Stimulated activated CD8-positive, alpha-beta memory T cell treated with anti-CD3 and anti-CD28 coated beads, Interleukin-4, amount 100 ng/mL, for 1 hour (primary cell): Measurements from ENCODE around the gene PLA2G7.
"Not testable (repeated sequence)": the region's sequence is repeated elsewhere in the genome, so short reads cannot be mapped to it uniquely, and the experiment has no call there.

Source experiments
- DNase-seq, 2 donors: peaks; one replicate each; pipeline ENCODE4 v3.0.0-alpha.2; 2020; ENCODE audit warnings: low read depth in 2 of 2, low spot score in 1 of 2

PLA2G7 gene

GRCh38 chr6:46748940-46749503, 13.8 kb upstream of the PLA2G7 start:
- no peak for DNase-seq

DNA sequence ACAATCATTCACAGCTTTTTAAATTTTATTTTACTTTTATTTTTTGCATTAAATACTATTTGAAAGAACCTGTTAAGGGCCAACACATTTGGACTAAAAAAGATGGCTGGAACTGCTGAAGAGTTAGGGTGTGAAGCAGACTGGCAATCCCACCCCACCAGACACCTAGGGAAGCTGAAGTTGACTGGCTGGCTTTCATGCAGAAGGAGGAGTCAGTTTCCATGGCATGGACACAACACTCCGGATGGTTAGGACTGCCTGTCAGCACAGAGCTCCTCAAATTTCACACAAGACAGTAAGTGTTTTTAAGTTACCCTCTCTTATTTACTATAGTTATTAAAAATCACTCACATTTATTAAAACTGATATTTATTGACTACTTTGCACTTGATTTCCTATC, 11.5 kb upstream of the PLA2G7 start, which contains the start of gene ANKRD66:
Gene ANKRD66, plus strand, starts transcription at position 238 of the 400 bp plus-strand sequence. CDS start 5,016 bp downstream, outside the sequence.
- DNase-seq, result no peak

- no peak for DNase-seq
Observed at GRCh38 chr6:46745973-46746372, 10.8 kb upstream of the PLA2G7 start.

DNA sequence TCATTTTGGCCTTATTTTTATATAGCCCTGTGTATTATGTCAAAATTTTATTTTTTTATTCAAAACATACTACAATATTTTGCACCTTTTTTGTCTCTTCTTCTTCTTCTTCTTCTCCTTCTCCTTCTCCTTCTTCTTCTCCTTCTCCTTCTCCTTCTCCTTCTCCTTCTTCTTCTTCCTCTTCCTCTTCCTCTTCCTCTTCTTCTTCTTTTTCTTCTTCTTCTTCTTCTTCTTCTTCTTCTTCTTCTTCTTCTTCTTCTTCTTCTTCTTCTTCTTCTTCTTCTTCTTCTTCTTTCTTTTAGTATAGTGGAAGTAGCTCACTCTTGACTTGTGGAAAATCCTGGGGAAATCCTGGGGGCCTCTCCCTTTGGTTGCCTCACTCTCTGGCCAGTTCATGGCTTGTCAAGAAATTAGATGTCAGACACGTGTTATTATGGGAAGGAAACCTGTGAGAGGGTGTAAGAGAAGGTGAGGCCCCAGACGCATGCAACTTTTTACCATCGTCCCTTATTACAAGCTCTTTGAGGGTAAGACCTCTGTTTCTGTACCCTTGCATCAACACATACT, 9.1 kb upstream of the PLA2G7 start:
- not testable (repeated sequence) for DNase-seq

DNA sequence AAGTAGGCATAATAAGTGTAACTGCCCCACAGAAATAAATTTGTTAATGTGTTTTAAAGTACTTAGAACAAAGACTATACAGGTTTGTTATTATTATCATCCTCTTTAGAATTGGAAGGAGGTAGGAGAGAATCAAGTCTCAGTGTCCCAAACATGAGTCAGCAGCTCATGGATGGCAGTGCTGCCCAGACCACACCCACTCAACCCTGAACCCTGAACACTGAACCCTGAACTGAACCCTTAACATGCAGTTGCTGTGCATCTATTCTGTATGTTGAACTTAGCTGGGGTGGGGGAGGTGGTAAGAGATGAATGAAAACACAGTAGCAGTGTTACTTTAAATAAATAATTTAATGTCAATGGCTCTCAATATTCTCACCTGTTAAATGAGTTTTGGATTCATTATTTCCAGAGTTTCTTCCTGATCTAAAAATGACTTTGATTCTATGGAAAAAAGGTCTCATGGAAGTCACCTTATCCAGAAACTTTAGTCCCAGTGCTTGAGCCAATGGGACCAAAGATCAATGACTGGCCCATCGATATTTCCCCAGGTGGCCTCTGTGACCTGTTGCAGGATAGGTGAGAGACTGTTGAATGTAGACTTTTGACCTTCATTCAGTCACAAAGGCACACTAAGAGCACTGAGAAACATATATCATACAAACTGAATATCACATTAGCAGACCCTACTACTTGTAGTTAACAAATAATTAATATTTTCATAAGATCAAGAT, 8.4 kb upstream of the PLA2G7 start:
- DNase-seq, result no peak

DNA sequence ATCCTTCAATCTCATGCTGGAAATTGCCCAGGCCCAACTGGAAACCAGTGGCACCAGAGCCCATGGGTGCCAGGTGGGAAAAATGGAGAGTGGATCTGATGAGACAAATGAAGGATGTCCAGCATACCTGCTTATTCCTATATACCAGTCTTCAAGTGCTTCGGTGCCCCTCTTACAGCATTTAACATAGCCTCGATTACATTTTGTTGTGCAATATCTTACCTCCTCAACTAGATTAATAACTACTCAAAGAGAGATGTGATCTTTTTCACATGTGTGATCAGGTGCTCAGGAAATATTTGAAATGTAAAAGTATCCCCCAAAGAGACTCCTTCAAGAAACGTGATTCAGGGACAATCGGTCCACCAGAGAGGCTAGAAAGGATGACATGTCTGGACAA, 6.7 kb upstream of the PLA2G7 start:
- DNase-seq, result no peak

- no peak for DNase-seq
Observed at GRCh38 chr6:46741482-46741881, 6.3 kb upstream of the PLA2G7 start.

- DNase-seq, result no peak
Observed at GRCh38 chr6:46736906-46737305, 1.7 kb upstream of the PLA2G7 start.

DNA sequence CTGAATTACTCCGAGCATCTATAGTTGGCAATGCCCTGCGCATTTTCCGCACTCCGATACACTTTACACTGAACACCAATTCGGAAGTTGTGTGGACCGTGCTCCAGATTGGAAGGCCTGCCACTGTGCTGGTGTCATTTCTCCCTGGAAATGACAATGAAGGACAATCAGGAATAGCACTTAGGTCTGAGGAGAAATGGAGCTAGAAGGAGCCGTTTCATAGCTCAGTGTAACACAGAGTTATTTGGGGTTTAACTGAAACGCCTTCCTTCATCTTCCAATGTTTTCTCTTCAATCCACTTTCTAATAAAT, 501 bp upstream of the PLA2G7 start:
- no peak for DNase-seq

GRCh38 chr6:46733341-46733801, 1.8 kb downstream of the PLA2G7 start:
- DNase-seq, result no peak

GRCh38 chr6:46730921-46731461, 4.2 kb downstream of the PLA2G7 start:
- no peak for DNase-seq

DNA sequence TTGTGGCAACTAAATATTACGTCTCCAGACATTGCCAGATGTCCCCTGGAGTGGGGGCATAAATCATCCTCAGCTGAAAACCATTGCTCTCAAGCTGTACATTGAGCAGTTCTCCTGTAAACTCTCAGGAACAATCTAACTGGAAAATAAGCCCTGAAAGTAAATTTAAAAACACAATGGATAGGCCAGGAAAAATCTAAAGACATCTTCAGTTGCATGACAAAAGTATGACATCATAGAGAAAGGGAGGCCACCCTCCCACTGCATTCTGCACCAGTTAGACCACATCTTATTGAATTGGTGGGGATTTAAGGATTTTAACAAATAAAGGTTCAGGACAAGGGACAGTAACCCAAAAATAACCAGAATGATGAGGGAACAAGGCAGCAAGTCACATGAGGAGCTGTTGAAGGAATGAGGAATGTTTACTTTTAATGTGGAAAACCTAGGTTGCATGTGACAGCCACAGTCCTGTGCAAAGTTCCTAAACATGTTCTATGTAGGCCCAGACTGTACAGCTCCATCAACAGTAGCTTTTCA, 5.3 kb downstream of the PLA2G7 start:
- DNase-seq, result no peak

DNA sequence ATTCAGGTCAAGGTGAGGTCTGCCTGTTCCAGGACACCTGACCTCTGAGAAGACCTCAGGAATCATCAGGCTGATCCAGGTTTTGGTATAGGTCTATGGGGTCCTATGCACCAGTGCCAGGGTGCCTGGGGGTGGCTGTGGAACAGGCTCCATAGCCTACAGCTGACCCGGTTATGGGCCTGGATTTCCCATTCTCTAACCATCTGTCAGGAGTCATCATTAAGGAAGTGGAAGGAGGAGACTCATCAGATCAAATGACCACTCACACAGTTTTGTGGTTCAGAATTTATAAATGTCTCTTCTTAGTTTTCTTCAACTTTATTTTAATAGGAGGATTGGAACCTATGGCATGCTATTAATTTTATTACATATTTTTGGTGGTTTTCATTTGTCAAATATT, 14.8 kb downstream of the PLA2G7 start:
- no peak for DNase-seq

- DNase-seq, result no peak
Observed at GRCh38 chr6:46719099-46719498, 16.1 kb downstream of the PLA2G7 start.

DNA sequence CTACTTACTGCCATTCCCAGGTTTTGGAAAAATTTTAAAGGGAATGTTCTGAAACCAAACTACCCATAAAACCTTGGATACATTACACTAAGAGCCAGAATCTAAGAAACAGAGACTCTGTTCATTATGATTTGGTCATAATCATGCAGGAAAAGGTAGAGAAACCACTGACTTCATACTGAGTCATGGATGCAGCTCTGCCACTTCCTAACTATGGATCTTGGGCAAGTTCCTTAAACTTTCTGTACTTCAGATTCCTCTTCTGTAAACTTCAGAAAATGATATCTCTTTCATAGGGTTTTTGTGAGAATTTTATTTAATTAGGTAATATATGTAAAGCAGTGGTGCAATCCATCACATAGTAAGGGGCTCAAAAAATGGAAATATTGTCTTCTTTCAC, 20.0 kb downstream of the PLA2G7 start:
- no peak for DNase-seq

- DNase-seq, result no peak
Observed at GRCh38 chr6:46711491-46711890, 23.7 kb downstream of the PLA2G7 start.

GRCh38 chr6:46706464-46706863, 28.7 kb downstream of the PLA2G7 start:
- DNase-seq, result no peak

GRCh38 chr6:46704562-46704961, 30.6 kb downstream of the PLA2G7 start:
- DNase-seq, result no peak

DNA sequence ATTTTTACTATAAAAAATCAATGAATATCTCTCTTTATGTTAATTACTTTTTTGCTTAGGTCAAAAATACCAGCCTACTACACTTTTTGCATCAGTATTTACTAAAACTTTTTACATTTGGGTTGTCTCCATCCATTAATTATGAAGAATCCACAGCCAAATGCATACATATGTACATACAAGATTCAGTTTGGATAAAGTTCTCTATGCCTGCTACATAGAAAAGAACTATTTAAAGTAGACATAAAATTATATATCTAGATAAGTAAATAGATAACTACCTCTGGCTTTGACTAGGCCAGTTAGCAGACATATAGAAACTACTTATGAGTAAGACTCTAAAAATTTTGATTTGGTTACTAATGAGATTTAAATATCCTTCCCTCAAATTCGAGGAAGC, 35.2 kb downstream of the PLA2G7 start:
- DNase-seq, result no peak

GRCh38 chr6:46690911-46691451, 44.2 kb downstream of the PLA2G7 start:
- no peak for DNase-seq

- DNase-seq, result no peak
Observed at GRCh38 chr6:46690141-46690755, 44.9 kb downstream of the PLA2G7 start.
